GM21360 (cell line): Measurements from ENCODE around the gene BRD8.
"Not testable (repeated sequence)": the region's sequence is repeated elsewhere in the genome, so short reads cannot be mapped to it uniquely, and the experiment has no call there.

ENCODE experiments used
- ATAC-seq: cut with Tn5 transposase; IDR thresholded peaks from one replicate; pipeline ENCODE4 v1.9.1; 2021; ENCODE audit warnings: mild to moderate bottlenecking, moderate library complexity; ENCODE audit not compliant: unreplicated experiment

The BRD8 gene

DNA sequence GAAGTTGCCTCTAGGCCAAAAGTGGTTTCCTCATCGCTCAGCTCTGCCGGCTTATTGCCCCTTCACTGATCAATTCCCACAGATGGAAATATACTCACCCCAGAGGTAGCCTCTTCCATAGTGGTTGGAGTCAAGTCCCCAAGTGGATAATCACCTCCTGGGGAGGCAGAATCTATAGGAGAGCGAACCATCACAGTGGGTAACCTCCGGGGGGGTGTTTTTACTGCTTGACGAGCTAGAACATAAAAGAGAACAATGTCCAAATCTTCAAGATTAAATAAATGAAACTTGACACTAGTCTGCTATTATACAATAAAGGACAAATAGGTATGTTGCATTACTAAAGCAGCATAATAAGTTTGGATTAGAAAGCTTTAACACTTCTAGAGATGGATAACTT is 9.3 kb downstream of the BRD8 start:
- ATAC-seq: no peak

DNA sequence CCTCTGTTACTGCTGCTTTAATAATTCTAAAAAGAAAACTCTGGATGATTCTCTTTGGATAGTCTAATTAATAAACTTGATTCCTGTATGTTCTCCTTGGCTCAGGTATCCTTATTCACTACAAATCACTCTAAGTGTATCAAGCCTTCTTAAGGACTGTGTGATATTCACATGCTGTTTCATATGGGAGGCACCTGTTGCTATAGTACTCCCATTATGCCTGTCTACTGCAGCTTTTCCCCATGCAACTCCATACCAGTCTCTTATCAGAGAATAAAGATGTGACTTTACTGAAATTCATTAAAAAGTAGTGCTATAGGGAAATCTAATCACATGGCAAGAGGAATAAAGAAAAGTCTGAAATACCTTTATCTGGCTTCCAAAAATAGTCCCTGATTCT is 14.7 kb downstream of the BRD8 start:
- no peak for ATAC-seq

DNA sequence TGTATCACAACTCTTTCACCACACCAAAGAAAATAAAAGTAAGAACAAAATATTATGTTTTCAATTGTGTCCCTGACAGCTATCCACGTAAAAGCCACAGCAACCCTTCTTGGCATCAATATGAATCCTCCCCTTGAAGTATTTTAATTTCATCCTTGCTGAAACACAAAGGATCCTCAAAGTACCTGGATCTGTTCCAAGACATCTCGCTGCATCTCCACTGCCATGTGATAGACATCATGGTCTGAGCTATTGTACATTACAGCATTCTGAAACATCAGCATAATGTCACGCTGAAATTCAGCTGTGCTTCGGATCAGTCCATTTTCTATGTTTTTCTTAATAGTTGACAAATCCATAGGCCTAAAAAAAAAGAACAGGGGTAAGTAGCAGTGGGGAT is 17.7 kb downstream of the BRD8 start:
- no peak for ATAC-seq

DNA sequence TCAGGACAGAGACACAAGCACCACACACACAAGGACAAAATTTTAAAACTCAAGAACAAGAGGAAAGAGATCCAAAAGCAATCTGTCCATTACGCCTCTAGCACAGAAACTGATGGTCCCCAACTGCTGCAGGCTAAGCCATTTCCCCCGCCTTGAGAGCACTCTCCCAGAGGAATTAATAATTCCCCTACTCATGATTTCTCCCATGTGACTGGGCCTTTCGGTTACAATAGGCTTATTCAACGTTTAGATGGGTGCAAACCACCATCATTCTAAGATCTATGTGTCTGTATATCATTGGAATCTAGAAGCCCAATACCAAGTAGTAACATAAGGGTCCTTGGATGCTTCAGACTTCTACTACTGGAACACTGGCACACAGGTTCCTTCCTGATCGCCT is 18.8 kb downstream of the BRD8 start:
- ATAC-seq: no peak

DNA sequence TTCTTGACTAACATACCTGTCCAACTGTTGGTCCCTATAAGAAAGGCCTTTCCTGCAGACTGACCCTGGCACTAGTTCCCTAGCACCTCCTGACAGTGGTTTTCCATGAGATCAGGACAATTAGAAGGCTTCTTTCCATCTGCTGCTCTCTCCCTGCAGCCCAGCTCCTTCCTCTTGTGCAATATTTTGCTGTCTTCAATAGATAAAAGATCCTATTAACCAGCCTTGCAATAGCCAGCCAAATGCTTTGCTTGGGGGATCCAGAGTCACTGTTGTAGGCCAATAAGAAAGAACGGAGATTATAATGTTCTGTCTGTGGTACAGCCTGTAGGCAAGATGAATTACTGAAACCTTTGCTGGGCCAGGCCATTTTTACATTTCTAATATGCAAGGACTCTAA is 20.8 kb downstream of the BRD8 start:
- ATAC-seq: no peak

DNA sequence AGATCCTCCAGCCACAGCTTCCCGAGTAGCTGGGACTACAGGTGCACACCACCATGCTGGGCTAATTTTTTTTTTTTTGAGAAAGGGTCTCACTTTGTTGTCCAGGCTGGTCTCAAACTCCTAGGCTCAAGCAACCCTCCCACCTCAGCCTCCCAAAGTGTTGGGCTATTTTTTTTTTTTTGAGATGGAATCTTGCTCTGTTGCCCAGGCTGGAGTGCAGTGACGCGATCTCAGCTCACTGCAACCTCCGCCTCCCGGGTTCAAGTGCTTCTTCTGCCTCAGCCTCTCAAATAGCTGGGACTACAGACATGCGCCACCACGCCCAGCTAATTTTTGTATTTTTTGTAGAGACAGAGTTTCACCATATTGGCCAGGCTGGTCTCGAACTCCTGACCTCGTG is 22.5 kb downstream of the BRD8 start:
- ATAC-seq: not testable (repeated sequence)

DNA sequence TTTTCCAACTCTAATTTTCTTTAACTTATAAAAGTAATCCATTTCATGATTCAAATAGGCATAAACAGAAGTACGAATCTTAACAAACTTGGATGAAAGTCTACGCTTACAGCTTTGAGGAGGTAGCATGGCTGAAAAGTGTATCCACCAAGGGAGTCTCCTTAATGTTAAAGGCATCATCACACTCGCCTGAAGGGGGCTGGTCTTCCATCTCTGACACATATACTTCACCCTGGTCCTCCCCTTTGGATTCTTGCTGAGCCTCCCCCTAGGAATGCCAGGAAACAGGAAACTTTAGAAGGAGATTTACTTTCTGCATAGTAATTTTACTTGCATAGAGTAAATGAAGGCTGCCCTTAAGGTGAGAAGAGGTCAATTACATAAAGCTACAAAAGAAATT is 28.9 kb downstream of the BRD8 start:
- ATAC-seq: no peak

DNA sequence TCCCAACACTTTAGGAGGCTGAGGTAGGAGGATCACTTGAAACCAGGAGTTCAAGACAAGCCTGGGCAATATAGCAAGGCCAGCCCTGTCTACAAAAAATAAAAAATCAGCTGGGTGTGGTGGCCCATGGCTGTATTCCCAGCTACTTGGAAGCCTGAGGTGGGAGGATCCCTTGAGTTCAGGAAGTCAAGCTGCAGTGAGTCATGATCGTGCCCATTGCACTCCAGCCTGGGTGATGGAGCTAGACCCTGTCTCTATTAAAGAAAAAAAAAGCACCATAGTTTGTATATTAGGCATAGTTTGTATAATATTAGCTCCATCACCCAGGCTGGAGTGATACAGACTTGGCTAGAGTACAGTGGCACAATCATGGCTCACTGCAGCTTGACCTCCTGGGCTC is 29.6 kb downstream of the BRD8 start:
- no peak for ATAC-seq

DNA sequence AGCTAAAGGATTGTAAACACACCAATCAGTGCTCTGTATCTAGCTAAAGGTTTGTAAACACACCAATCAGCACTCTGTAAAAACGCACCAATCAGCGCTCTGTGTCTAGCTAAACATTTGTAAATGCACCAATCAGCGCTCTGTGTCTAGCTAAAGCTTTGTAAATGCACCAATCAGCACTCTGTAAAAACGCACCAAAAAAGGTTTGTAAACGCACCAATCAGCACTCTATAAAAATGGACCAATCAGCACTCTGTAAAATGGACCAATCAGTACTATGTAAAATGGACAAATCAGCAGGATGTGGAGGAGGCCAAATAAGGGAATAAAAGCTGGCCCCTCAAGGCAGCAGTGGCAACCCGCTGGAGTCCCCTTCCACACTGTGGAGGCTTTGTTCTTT is 34.9 kb downstream of the BRD8 start:
- not testable (repeated sequence) for ATAC-seq

DNA sequence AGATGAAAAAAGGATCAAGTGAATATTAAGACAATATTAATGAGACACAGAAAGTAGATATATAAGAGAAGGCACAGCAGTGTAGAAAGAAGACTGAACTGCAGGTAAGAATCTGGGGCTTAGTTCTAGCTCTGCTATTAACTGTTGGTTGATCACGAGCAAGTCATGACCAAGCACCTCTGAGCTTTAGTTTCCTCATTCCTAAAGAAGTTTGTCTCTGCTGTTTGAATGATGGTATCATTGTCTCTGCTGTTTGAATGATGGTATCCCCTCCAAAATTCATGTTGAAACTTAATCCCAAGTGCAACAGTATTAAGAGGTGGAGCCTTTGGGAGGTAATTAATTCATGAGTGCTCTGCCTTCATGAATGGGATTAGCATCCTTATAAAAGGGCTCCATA is 36.7 kb downstream of the BRD8 start:
- ATAC-seq: no peak

DNA sequence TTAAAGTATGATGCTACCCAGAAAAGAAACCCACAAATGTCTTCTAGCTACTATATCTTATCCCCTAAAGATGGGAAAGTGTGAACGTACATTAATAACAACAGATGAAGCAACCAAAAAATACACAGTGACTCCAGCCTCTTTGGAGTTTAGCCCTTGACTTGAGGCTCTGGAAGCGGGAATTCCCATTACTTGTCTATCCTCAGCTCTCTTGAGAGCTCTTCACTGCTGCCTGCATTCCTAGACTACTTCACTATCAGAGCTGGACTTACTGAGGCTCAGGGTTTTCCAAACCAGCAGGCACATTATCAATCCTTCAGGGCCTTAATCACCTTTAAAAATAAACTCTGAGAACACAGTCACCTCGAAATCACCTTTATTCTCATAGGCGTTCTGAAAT is 38.2 kb downstream of the BRD8 start:
- ATAC-seq: no peak

DNA sequence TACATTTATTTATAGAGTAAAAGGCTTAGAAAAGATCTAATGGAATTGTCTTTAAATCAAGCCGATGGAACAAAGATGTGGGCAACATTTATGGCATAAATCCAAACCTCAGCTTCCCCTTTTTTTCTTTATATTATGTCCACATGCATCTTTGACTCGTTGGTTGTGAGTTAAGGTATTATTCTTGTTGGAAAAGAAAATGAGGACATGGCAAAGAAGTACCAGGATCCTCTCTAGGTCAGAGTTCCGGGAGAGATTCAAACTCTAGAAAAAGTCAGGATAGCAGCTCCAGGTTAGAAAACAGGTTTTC is 38.7 kb downstream of the BRD8 start:
- ATAC-seq: no peak

DNA sequence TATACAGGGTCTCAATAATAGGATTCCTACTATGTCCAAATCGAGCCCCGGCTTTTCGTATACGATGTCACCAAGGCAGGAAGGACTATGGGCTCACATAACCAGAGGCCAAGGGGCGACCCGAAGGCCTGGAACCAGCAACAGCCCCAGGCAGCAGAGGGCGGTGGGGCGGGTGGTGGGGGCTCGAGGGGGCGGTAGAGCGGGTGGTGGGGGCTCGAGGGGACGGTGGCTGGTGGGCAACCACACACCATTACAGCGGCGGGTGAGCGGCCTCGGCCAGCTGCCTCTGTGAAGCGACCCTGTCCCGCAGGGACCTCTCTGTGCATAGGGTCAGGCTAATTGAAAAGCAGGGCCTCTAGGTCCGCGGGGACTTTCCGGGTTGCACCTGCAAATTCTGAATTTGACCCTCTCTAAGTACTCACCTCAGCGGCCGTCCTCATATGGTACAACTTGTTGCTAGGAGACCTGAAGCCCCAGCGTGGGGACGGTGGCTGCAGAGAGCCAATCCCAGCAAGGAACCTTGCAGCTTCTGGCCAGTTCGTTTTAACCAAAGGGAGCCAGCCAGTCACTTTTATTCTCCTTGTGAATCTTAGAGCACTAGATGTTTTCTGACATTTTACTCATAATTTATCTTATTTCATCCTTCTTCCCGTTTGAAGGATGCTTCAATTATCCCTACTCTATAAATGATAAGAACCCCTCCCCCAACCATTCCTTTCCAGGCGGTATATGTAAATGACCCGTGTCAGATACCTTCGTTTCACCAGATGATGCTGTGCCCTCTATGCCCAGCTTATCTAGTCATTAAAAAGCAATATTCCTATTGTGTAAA is 39.3 kb downstream of the BRD8 start, which contains the start of gene NME5:
Gene NME5, minus strand, starts transcription at position 480 of the 832 bp plus-strand sequence. CDS start 648 bp downstream, outside the sequence.
- ATAC-seq: peak; percentile 63

DNA sequence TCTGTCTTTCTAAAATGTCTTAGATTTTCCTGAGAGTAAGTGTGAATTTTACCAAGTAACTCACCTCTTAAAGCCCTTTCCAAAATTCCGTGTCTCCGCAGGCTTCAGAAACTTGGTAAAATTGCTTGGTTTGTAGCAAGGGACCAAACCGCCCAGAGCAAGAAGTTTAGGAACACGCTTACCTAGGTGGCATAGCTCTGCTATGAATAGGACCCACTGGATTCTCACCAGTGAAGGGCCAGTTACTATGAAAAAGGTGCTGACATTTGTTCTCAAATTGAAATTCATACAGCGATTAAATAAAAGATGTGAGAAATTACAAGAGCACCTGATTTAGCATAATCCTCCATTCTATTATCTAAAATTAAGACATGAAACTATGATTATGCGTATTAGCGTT is 45.9 kb downstream of the BRD8 start:
- no peak for ATAC-seq

DNA sequence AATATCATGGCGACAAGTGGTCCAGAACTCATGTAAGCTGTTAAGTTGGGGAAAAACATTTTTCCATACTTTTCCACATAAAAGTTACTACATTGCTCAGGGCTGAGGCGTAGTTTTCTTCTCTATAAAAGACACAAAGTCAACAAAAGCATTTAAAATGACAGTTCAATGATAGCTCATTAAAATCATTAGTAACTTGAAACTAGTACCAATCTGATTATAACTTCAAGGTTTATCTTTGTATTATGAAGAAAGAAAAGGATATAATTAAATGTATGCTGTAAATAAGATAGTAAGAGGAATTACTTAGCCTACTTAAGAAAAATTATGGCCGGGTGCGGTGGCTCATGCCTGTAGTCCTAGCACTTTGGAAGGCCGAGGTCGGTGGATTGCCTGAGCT is 49.1 kb downstream of the BRD8 start:
- no peak for ATAC-seq

DNA sequence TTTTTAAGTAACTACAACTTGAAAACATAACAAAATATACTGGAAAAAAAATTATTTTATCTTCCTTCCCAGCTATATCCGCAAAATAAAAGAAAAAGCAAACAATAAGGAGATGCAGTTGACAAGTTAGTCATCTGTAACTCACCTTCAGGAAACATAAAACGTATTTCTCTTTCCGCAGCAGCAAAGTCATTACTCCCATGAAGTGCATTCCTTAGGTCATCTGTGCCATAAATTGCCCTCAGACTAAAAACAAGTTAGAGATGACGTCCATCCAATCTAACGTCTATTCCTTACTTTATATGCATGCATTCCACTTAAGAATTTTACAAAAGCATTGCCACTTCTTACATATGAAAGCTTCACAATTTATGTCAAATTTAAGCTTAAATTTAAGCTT is 50.1 kb downstream of the BRD8 start:
- ATAC-seq: no peak

DNA sequence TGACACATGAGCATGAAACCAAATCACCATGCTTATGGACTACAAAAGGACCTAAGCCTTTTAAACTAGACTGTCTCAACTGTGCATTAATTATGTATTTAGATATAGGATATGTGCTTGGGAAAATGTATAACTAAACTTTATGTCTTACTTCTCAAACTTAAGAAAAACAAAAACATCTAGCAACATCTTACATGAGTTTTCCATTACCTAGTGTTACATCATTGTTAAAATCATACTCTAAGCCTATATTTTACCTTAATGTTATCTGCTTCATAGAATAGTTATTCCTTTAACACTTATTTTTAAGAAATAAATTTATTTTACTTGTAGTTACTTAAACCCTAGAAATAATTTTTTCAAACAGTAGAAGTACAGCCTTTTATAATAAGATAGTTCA is 63.2 kb downstream of the BRD8 start:
- no peak for ATAC-seq

DNA sequence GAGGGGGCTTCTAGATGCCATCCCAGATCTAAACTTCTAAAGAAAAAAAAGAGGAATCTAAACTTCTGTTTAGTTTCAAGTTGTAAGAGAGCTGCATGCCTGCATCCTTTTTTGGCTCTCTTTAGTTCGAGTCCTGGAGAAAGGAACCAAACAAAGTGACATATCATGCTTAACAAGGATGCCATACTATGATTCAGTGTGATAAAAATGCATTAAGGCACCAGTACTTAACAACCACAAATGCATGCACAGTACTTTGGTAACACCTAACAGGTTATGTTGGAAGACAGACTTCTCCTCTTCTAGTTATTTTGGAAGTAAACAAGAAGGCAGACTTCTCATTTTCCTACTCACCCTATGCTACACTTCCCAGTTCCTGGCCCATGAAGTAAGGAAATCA is 66.5 kb downstream of the BRD8 start:
- ATAC-seq: no peak

DNA sequence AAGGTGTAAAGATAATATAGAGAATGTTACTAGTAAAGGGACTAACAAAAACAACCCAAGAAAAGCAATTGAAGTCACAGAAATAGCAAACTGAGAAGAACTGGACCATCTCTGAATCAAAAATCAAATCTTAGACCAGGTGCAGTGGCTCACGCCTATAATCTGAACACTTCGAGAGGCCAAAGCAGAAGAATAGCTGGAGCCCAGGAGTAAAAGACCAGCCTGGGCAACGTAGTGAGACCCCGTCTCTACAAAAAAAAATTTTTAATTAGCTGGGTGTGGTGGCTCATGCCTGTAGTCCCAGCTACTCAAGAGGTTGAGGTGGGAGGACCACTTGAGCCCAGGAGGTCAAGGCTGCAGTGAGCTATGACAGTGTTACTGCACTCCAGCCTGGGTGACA is 67.2 kb downstream of the BRD8 start:
- ATAC-seq: no peak

DNA sequence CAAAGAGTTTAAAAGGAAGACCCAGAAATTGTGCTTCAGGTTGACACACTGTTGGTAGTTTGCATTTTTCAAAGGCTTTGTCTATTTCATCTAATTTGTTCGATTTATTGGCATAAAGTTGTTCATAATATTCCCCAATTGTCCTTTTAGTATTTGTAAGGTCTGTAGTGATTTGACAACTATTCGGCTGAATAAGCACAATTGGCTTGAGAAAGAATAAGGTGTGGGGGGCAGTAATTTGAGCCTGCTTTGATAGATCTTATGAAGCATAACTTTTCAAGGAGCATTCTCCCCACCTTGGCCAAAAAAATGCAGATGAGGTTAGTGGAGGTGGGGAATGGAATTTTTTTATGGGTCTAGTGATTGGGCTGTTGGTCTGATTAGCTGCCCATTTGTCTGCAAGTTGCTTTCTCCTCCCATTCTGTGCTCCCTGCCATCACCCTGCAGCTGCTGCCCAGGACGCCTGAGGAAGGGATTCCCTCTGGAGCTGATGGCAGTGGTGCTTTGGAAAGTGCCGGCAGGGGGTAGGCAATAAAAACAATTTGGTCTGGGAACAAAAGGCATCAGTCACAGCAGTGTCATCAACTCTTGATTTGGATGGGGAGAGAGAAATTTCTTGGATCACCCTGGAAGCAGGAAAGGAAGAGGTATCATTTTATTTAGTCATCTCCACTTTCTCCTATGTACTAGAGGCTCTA is 68.0 kb downstream of the BRD8 start:
- ATAC-seq: no peak

DNA sequence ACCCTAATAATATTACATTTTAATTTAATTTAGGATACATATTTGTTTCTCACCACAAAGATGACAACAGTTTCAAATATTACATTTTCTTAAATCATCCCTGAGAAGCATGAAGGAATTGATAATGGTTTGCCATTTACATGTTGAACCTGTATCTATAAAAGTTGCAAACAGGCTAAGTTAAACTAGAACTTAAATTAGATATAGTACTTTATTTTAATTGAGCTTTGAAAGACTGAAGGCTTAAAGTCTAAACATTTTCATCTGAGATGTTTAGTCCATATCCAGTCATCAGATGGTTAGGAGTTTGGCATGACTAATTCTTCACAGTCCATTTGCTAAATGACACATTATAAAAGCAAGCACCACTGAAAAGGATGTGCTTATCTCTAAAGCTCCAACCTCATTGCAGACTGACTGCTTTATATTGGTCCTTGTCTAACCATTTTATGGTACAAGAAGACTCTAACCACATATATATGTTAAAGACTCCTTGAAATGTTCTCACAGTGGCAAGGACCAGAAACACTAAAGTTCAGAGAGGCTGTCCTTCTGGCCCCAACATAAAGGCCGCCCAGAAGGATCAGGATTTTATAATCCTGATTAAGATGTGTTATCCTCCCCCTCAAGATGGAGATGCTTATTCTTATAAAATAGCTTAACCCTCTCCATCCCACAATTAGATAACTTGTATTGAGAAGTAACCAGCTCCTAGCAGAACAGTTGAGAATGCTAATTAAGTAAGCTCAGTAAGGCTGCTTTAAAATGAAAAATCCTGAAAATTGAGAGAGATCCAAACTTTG is 68.8 kb downstream of the BRD8 start:
- no peak for ATAC-seq

DNA sequence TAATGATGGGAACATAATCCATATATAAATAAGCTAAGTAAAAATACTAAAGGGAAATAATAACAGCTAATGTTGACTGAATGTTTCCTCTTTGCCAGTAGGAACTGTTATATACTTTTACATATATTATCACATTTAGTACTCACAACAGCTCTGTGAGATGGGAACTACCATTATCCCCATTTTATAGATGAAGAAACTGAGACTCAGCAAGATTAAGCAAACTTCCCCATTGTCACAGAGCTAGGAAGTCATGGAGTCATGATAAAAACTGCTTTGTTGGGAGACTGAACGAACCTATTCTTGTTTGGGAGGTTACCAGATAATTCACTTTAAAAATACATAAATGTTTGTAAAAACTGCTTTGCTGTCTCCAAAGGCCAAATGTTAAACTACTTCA is 71.2 kb downstream of the BRD8 start:
- no peak for ATAC-seq
